ENCODE results near the gene COL25A1. TPM values are rescaled to one million over a fixed set of nuclear protein-coding genes. Genes with fewer than 3 reads are reported as not detected.

The COL25A1 gene
- total RNA-seq, 4 donors from 2014 or later = 2.5 TPM; not detected in 3

GRCh38 chr4:108965016-108965415 is 337.4 kb downstream of the COL25A1 start:
- DNase-seq = no peak
- H3K4me3 ChIP-seq = no peak overlapping the region
- TF ChIP-seq POLR2A (IDR thresholded peaks at IDR 0.05) (no peak), CTCF (IDR thresholded peaks at IDR 0.05) (no peak)
- H3K27me3 ChIP-seq = no peaks in the 10 kb centered on the region
- H3K4me1 ChIP-seq = no peaks in the 10 kb centered on the region
- no peaks in the 10 kb centered on the region for H3K36me3 ChIP-seq
- no peaks in the 10 kb centered on the region for H3K9me3 ChIP-seq
- H3K27ac ChIP-seq = no peak overlapping the region

GRCh38 chr4:108963910-108964309 is 338.5 kb downstream of the COL25A1 start:
- Histone ChIP-seq H3K4me3 (no peak overlapping the region), H3K27me3 (no peaks in the 10 kb centered on the region), H3K4me1 (no peaks in the 10 kb centered on the region), H3K36me3 (no peaks in the 10 kb centered on the region), H3K27ac (no peak overlapping the region), H3K9me3 (no peaks in the 10 kb centered on the region)
- TF ChIP-seq POLR2A (IDR thresholded peaks at IDR 0.05) = no peak
- TF ChIP-seq CTCF (IDR thresholded peaks at IDR 0.05) = no peak
- DNase-seq = no peak

GRCh38 chr4:108959491-108959890 is 343.0 kb downstream of the COL25A1 start:
- no peaks in the 10 kb centered on the region for H3K9me3 ChIP-seq
- no peak for DNase-seq
- H3K27ac ChIP-seq = no peak overlapping the region
- no peaks in the 10 kb centered on the region for H3K4me1 ChIP-seq
- no peak for TF ChIP-seq CTCF (IDR thresholded peaks at IDR 0.05)
- TF ChIP-seq POLR2A (IDR thresholded peaks at IDR 0.05) = no peak
- H3K4me3 ChIP-seq = no peak overlapping the region
- H3K36me3 ChIP-seq = no peaks in the 10 kb centered on the region
- H3K27me3 ChIP-seq = no peaks in the 10 kb centered on the region

- no peaks in the 10 kb centered on the region for H3K36me3 ChIP-seq
- H3K9me3 ChIP-seq = no peaks in the 10 kb centered on the region
- no peak for DNase-seq
- no peak for TF ChIP-seq CTCF (IDR thresholded peaks at IDR 0.05)
- TF ChIP-seq POLR2A (IDR thresholded peaks at IDR 0.05) = no peak
- no peak overlapping the region for H3K4me3 ChIP-seq
- H3K27ac ChIP-seq = no peak overlapping the region
- H3K4me1 ChIP-seq = no peaks in the 10 kb centered on the region
- no peaks in the 10 kb centered on the region for H3K27me3 ChIP-seq
Observed at GRCh38 chr4:108954880-108955279, 347.6 kb downstream of the COL25A1 start.

- TF ChIP-seq CTCF (IDR thresholded peaks at IDR 0.05) = no peak
- no peak for TF ChIP-seq POLR2A (IDR thresholded peaks at IDR 0.05)
- Histone ChIP-seq H3K36me3 (no peaks in the 10 kb centered on the region), H3K4me1 (no peaks in the 10 kb centered on the region), H3K27me3 (no peaks in the 10 kb centered on the region), H3K9me3 (no peaks in the 10 kb centered on the region), H3K4me3 (no peak overlapping the region), H3K27ac (no peak overlapping the region)
- no peak for DNase-seq
Observed at GRCh38 chr4:108953941-108954340, 348.5 kb downstream of the COL25A1 start.
